SU-DHL-6 (cell line): ENCODE results near the gene PCGF1.

Experiments used
- H2AFZ ChIP-seq: fragments of 200-600 bp; sonication (generic); 2 replicates; pipeline ENCODE4 v1.6.1; 2014; ENCODE audit warnings: low read depth, mild to moderate bottlenecking, moderate library complexity, mixed read lengths, antibody characterized with exemption, low read length; ENCODE audit not compliant: severe bottlenecking
- H3F3A ChIP-seq: fragments of 200-600 bp; shearing (Covaris generic); 2 replicates; pipeline ENCODE4 v1.6.0; 2016; ENCODE audit warnings: antibody characterized with exemption, mild to moderate bottlenecking; ENCODE audit not compliant: insufficient read depth
- H3K27ac ChIP-seq: fragments of 200-600 bp; sonication (generic); 2 replicates; pipeline ENCODE4 v1.5.1; 2016; ENCODE audit warnings: low read depth, mild to moderate bottlenecking, low read length, moderate library complexity, mixed read lengths
- H3K27me3 ChIP-seq: fragments of 200-600 bp; sonication (generic), shearing (Covaris generic); 2 replicates; pipeline ENCODE4 v1.6.0; 2014; ENCODE audit warnings: mild to moderate bottlenecking, low read length
- H3K36me3 ChIP-seq: fragments of 200-600 bp; sonication (generic); 2 replicates; pipeline ENCODE4 v1.6.1; 2014; ENCODE audit warnings: mild to moderate bottlenecking, low read length, mixed read lengths
- H3K4me2 ChIP-seq: fragments of 300-600, 200-600 bp; shearing (Covaris generic), sonication (generic); 2 replicates; pipeline ENCODE4 v1.6.0; 2014; ENCODE audit warnings: low read length, low read depth, mild to moderate bottlenecking; ENCODE audit not compliant: poor library complexity, severe bottlenecking
- H3K4me3 ChIP-seq: fragments of 200-600 bp; sonication (generic); 2 replicates; pipeline ENCODE4 v1.5.1; 2014; ENCODE audit warnings: antibody characterized with exemption, low read length, mild to moderate bottlenecking, mixed read lengths; ENCODE audit not compliant: insufficient read depth, poor library complexity, severe bottlenecking
- H3K79me2 ChIP-seq: fragments of 200-600 bp; sonication (generic); 2 replicates; pipeline ENCODE4 v1.6.1; 2014; ENCODE audit warnings: mild to moderate bottlenecking, low read length, moderate library complexity; ENCODE audit not compliant: insufficient read depth
- H3K9ac ChIP-seq: fragments of 200-600 bp; sonication (generic); 2 replicates; pipeline ENCODE4 v1.7.0; 2014; ENCODE audit warnings: mild to moderate bottlenecking, low read length
- H3K9me2 ChIP-seq: fragments of 200-600 bp; sonication (generic); replicated peaks from 2 replicates; pipeline ENCODE4 v1.6.1; 2014; ENCODE audit warnings: low read length; ENCODE audit not compliant: insufficient read depth
- H3K9me3 ChIP-seq: fragments of 200-600 bp; sonication (generic); 2 replicates; pipeline ENCODE4 v1.6.1; 2014; ENCODE audit warnings: low read length, mixed read lengths; ENCODE audit not compliant: insufficient read depth
- H4K20me1 ChIP-seq: fragments of 200-600 bp; sonication (generic); 2 replicates; pipeline ENCODE4 v1.6.1; 2014; ENCODE audit warnings: low read depth, mild to moderate bottlenecking, antibody characterized with exemption, low read length, moderate library complexity, mixed read lengths
- CTCF ChIP-seq: fragments of 200-600 bp; sonication (generic); IDR thresholded peaks from one replicate; pipeline ENCODE4 v1.5.1; 2017; ENCODE audit warnings: antibody characterized with exemption, mild to moderate bottlenecking, low read length, moderate library complexity; ENCODE audit not compliant: insufficient read depth, poor library complexity, severe bottlenecking
- EZH2phosphoT487 ChIP-seq: fragments of 200-600 bp; sonication (generic), shearing (Covaris generic); conservative IDR thresholded peaks from 2 replicates; pipeline ENCODE4 v1.6.1; 2018; ENCODE audit warnings: mild to moderate bottlenecking, antibody characterized with exemption, low read length, moderate library complexity, mixed read lengths

PCGF1 gene

GRCh38 chr2:74550231-74550630, 42.7 kb upstream of the PCGF1 start:
- TF ChIP-seq EZH2phosphoT487 (no peak), CTCF (no peak)
- Histone ChIP-seq H3K9me3 (no peaks in the 10 kb centered on the region), H3K9ac (no peak overlapping the region), H3K79me2 (no peaks in the 10 kb centered on the region), H3K4me2 (no peak overlapping the region), H3K27ac (no peak overlapping the region), H3K9me2 (no peaks in the 10 kb centered on the region), H4K20me1 (no peaks in the 10 kb centered on the region), H3K27me3 (no peaks in the 10 kb centered on the region), H3K4me3 (no peak overlapping the region), H3F3A (no peaks in the 10 kb centered on the region), H2AFZ (no peak overlapping the region), H3K36me3 (no peaks in the 10 kb centered on the region)

GRCh38 chr2:74548900-74549826, 41.7 kb upstream of the PCGF1 start:
- peak overlapping the region; percentile 24 for H3K4me2 ChIP-seq
- H3K36me3 ChIP-seq: no peaks in the 10 kb centered on the region
- no peaks in the 10 kb centered on the region for H4K20me1 ChIP-seq
- no peaks in the 10 kb centered on the region for H3K9me2 ChIP-seq
- no peak overlapping the region for H3K27ac ChIP-seq
- TF ChIP-seq EZH2phosphoT487 (no peak), CTCF (no peak)
- H3K9me3 ChIP-seq: no peaks in the 10 kb centered on the region
- no peaks in the 10 kb centered on the region for H3F3A ChIP-seq
- no peak overlapping the region for H3K9ac ChIP-seq
- H3K4me3 ChIP-seq: no peak overlapping the region
- no peak overlapping the region for H2AFZ ChIP-seq
- H3K27me3 ChIP-seq: no peaks in the 10 kb centered on the region
- no peaks in the 10 kb centered on the region for H3K79me2 ChIP-seq

GRCh38 chr2:74548285-74548899, 40.9 kb upstream of the PCGF1 start:
- no peak overlapping the region for H3K27ac ChIP-seq
- H3K4me2 ChIP-seq: peak overlapping the region; percentile 24
- H3K4me3 ChIP-seq: no peak overlapping the region
- H3K79me2 ChIP-seq: no peaks in the 10 kb centered on the region
- H3K9ac ChIP-seq: no peak overlapping the region
- TF ChIP-seq EZH2phosphoT487: no peak
- TF ChIP-seq CTCF: no peak
- no peaks in the 10 kb centered on the region for H4K20me1 ChIP-seq
- H3K9me2 ChIP-seq: no peaks in the 10 kb centered on the region
- H3K36me3 ChIP-seq: no peaks in the 10 kb centered on the region
- no peaks in the 10 kb centered on the region for H3K9me3 ChIP-seq
- no peak overlapping the region for H2AFZ ChIP-seq
- H3F3A ChIP-seq: no peaks in the 10 kb centered on the region
- H3K27me3 ChIP-seq: no peaks in the 10 kb centered on the region
